GM23338 (cell line): ENCODE results near the gene SLC9A1. TPM values are rescaled to one million over a fixed set of nuclear protein-coding genes. Genes with fewer than 3 reads are reported as not detected.

Experiments used
- ATAC-seq: fragments of 200-7000 bp; cut with Tn5 transposase; 3 replicates; pipeline ENCODE4 v1.9.1; 2020
- DNase-seq: peaks from one replicate; pipeline ENCODE4 v3.0.0-alpha.2; 2015; ENCODE audit warnings: low spot score
- H2AFZ ChIP-seq: fragments of 200-600 bp; sonication (generic); 2 replicates; pipeline ENCODE4 v1.8.0; 2016; ENCODE audit warnings: antibody characterized with exemption, mild to moderate bottlenecking, moderate library complexity
- H3F3A ChIP-seq: fragments of 200-600 bp; sonication (generic); replicated peaks from 2 replicates; pipeline ENCODE4 v1.8.0; 2017; ENCODE audit warnings: antibody characterized with exemption, mixed run types, low read depth
- H3K27ac ChIP-seq: fragments of 200-600 bp; sonication (generic); 2 replicates; pipeline ENCODE4 v1.6.1; 2016; ENCODE audit warnings: low read depth
- H3K27me3 ChIP-seq: fragments of 200-600 bp; sonication (generic); 2 replicates; pipeline ENCODE4 v1.8.0; 2016; ENCODE audit warnings: mild to moderate bottlenecking, mixed run types, moderate library complexity; ENCODE audit not compliant: insufficient read depth
- H3K36me3 ChIP-seq: fragments of 200-600 bp; sonication (generic); 2 replicates; pipeline ENCODE4 v1.8.0; 2016; ENCODE audit warnings: mild to moderate bottlenecking; ENCODE audit not compliant: insufficient read depth
- H3K4me1 ChIP-seq: fragments of 200-600 bp; sonication (generic); 2 replicates; pipeline ENCODE4 v1.8.0; 2016; ENCODE audit warnings: mild to moderate bottlenecking, moderate library complexity; ENCODE audit not compliant: insufficient read depth
- H3K4me2 ChIP-seq: fragments of 200-600 bp; sonication (generic); 2 replicates; pipeline ENCODE4 v1.7.1; 2017; ENCODE audit warnings: mixed run types
- H3K4me3 ChIP-seq: fragments of 200-600 bp; sonication (generic); 2 replicates; pipeline ENCODE4 v1.6.1; 2016; ENCODE audit warnings: mixed run types
- H3K79me2 ChIP-seq: fragments of 200-600 bp; sonication (generic); replicated peaks from 2 replicates; pipeline ENCODE4 v1.8.0; 2017; ENCODE audit warnings: mild to moderate bottlenecking; ENCODE audit not compliant: insufficient read depth
- H3K9me2 ChIP-seq: fragments of 200-600 bp; sonication (generic); 2 replicates; pipeline ENCODE4 v1.8.0; 2017; ENCODE audit not compliant: insufficient read depth
- H4K20me1 ChIP-seq: fragments of 200-600 bp; sonication (generic); replicated peaks from 2 replicates; pipeline ENCODE4 v1.8.0; 2017; ENCODE audit warnings: mild to moderate bottlenecking; ENCODE audit not compliant: insufficient read depth
- H3K27ac Mint-ChIP-seq: 2 replicates; pipeline ENCODE4 v1.8.0; 2020; ENCODE audit warnings: inconsistent platforms, mild to moderate bottlenecking, moderate library complexity, mixed read lengths
- H3K27me3 Mint-ChIP-seq: 3 replicates; pipeline ENCODE4 v1.8.0; 2022; ENCODE audit warnings: low read depth, mild to moderate bottlenecking, moderate library complexity, mixed read lengths, inconsistent platforms; ENCODE audit not compliant: insufficient read depth, poor library complexity
- H3K36me3 Mint-ChIP-seq: 3 replicates; pipeline ENCODE4 v1.8.0; 2021; ENCODE audit warnings: low read depth, mild to moderate bottlenecking, inconsistent platforms, moderate library complexity, mixed read lengths
- H3K4me1 Mint-ChIP-seq: 3 replicates; pipeline ENCODE4 v1.8.0; 2020; ENCODE audit warnings: mild to moderate bottlenecking, inconsistent platforms, mixed read lengths
- H3K4me3 Mint-ChIP-seq: 3 replicates; pipeline ENCODE4 v1.8.0; 2021; ENCODE audit warnings: moderate library complexity, mild to moderate bottlenecking, inconsistent platforms, mixed read lengths
- H3K9me3 Mint-ChIP-seq: 3 replicates; pipeline ENCODE4 v1.8.0; 2020; ENCODE audit warnings: moderate library complexity, mild to moderate bottlenecking, inconsistent platforms, mixed read lengths
- CREB1 ChIP-seq: fragments of 250-450 bp; sonication (Bioruptor Pico); IDR thresholded peaks from 2 replicates; pipeline ENCODE4 v1.5.0; 2020; ENCODE audit warnings: low read depth, mild to moderate bottlenecking, moderate library complexity
- EZH2 ChIP-seq: fragments of 200-600 bp; sonication (generic); IDR thresholded peaks from one replicate; pipeline ENCODE4 v1.8.0; 2017; ENCODE audit warnings: antibody characterized with exemption, mild to moderate bottlenecking, low read depth; ENCODE audit not compliant: unreplicated experiment
- JUNB ChIP-seq: IDR thresholded peaks from one replicate; pipeline ENCODE4 v1.6.1; 2016; ENCODE audit warnings: antibody characterized with exemption; ENCODE audit not compliant: unreplicated experiment
- POLR2AphosphoS5 ChIP-seq: IDR thresholded peaks from 2 replicates; pipeline ENCODE4 v1.6.1; 2016; ENCODE audit warnings: antibody characterized with exemption, low read depth
- REST ChIP-seq: IDR thresholded peaks from one replicate; pipeline ENCODE4 v1.6.1; 2018; ENCODE audit warnings: antibody characterized with exemption; ENCODE audit not compliant: unreplicated experiment
- STAT1 ChIP-seq: IDR thresholded peaks from one replicate; pipeline ENCODE4 v1.6.1; 2016; ENCODE audit warnings: antibody characterized with exemption; ENCODE audit not compliant: unreplicated experiment
- ZNF114 ChIP-seq: fragments of 250-450 bp; sonication (Bioruptor Pico); IDR thresholded peaks from 2 replicates; pipeline ENCODE4 v1.5.0; 2020; ENCODE audit warnings: mild to moderate bottlenecking, moderate library complexity
- ZNF331 ChIP-seq: fragments of 250-450 bp; sonication (Bioruptor Pico); IDR thresholded peaks from 2 replicates; pipeline ENCODE4 v1.5.0; 2020; ENCODE audit warnings: low read depth, mild to moderate bottlenecking, moderate library complexity
- polyA plus RNA-seq: library from polyadenylated mRNA; unstranded; fragments of >200 nt; fragmentation: Nextera tagmentation; extraction: Ambion mirVana; gene quantifications from 2 replicates; pipeline ENCODE4 v1.2.1, GENCODE V29; 2016
- total RNA-seq: library from RNA; depleted of rRNA; stranded (reverse); fragments of >200 nt; shearing (Covaris generic); gene quantifications from 2 replicates; pipeline ENCODE4 v1.2.3, GENCODE V29; 2014
- TF ChIP-seq, protein P1 (sequence below): fragments of 250-450 bp; sonication (Bioruptor Pico); IDR thresholded peaks from 2 replicates; pipeline ENCODE4 v1.5.0; 2020; ENCODE audit warnings: mild to moderate bottlenecking, moderate library complexity

Gene SLC9A1
- total and polyA plus RNA-seq, 2 experiments from 2014 or later: 10.4 to 22.3 TPM

GRCh38 chr1:27099135-27099586 is 55.8 kb downstream of the SLC9A1 start (continued):
- TF ChIP-seq REST: no peak
- no peak for TF ChIP-seq JUNB
- no peak for TF ChIP-seq ZNF114 (CRISPR knock-in tag)
- no peak for TF ChIP-seq STAT1

- no peaks in the 10 kb centered on the region for H3K36me3 Mint-ChIP-seq
- Histone ChIP-seq H3K4me2 (no peak overlapping the region; the same call in 1 of the 2 replicates), H3F3A (no peaks in the 10 kb centered on the region), H4K20me1 (no peaks in the 10 kb centered on the region), H3K27me3 (no peaks in the 10 kb centered on the region), H3K79me2 (no peaks in the 10 kb centered on the region), H3K27ac (0 out of 2 replicates have a peak overlapping the region, but pooled peaks have one; percentile 55), H2AFZ (no peak overlapping the region), H3K4me3 (no peak overlapping the region), H3K36me3 (no peaks in the 10 kb centered on the region), H3K9me2 (no peaks in the 10 kb centered on the region), H3K4me1 (peaks cover 18% of the 10 kb centered on the region)
- peaks cover 10% of the 10 kb centered on the region for H3K27me3 Mint-ChIP-seq
- DNase-seq: no peak
- H3K4me3 Mint-ChIP-seq: peak overlapping the region; percentile 21; the same call in 1 of the 3 replicates
- no peak for ATAC-seq
- H3K27ac Mint-ChIP-seq: no peak overlapping the region; the same call in none of the 2 replicates
- peaks cover 26% of the 10 kb centered on the region for H3K4me1 Mint-ChIP-seq
- no peaks in the 10 kb centered on the region; the same call in 2 of the 3 replicates for H3K9me3 Mint-ChIP-seq
- no peak for TF ChIP-seq REST
- TF ChIP-seq, protein P1, sequence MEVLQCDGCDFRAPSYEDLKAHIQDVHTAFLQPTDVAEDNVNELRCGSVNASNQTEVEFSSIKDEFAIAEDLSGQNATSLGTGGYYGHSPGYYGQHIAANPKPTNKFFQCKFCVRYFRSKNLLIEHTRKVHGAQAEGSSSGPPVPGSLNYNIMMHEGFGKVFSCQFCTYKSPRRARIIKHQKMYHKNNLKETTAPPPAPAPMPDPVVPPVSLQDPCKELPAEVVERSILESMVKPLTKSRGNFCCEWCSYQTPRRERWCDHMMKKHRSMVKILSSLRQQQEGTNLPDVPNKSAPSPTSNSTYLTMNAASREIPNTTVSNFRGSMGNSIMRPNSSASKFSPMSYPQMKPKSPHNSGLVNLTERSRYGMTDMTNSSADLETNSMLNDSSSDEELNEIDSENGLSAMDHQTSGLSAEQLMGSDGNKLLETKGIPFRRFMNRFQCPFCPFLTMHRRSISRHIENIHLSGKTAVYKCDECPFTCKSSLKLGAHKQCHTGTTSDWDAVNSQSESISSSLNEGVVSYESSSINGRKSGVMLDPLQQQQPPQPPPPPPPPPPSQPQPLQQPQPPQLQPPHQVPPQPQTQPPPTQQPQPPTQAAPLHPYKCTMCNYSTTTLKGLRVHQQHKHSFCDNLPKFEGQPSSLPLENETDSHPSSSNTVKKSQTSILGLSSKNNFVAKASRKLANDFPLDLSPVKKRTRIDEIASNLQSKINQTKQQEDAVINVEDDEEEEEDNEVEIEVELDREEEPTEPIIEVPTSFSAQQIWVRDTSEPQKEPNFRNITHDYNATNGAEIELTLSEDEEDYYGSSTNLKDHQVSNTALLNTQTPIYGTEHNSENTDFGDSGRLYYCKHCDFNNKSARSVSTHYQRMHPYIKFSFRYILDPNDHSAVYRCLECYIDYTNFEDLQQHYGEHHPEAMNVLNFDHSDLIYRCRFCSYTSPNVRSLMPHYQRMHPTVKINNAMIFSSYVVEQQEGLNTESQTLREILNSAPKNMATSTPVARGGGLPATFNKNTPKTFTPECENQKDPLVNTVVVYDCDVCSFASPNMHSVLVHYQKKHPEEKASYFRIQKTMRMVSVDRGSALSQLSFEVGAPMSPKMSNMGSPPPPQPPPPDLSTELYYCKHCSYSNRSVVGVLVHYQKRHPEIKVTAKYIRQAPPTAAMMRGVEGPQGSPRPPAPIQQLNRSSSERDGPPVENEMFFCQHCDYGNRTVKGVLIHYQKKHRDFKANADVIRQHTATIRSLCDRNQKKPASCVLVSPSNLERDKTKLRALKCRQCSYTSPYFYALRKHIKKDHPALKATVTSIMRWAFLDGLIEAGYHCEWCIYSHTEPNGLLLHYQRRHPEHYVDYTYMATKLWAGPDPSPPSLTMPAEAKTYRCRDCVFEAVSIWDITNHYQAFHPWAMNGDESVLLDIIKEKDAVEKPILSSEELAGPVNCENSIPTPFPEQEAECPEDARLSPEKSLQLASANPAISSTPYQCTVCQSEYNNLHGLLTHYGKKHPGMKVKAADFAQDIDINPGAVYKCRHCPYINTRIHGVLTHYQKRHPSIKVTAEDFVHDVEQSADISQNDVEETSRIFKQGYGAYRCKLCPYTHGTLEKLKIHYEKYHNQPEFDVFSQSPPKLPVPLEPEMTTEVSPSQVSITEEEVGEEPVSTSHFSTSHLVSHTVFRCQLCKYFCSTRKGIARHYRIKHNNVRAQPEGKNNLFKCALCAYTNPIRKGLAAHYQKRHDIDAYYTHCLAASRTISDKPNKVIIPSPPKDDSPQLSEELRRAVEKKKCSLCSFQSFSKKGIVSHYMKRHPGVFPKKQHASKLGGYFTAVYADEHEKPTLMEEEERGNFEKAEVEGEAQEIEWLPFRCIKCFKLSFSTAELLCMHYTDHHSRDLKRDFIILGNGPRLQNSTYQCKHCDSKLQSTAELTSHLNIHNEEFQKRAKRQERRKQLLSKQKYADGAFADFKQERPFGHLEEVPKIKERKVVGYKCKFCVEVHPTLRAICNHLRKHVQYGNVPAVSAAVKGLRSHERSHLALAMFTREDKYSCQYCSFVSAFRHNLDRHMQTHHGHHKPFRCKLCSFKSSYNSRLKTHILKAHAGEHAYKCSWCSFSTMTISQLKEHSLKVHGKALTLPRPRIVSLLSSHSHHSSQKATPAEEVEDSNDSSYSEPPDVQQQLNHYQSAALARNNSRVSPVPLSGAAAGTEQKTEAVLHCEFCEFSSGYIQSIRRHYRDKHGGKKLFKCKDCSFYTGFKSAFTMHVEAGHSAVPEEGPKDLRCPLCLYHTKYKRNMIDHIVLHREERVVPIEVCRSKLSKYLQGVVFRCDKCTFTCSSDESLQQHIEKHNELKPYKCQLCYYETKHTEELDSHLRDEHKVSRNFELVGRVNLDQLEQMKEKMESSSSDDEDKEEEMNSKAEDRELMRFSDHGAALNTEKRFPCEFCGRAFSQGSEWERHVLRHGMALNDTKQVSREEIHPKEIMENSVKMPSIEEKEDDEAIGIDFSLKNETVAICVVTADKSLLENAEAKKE: no peak
- TF ChIP-seq CREB1 (CRISPR knock-in tag): no peak
- TF ChIP-seq ZNF331 (CRISPR knock-in tag): no peak
- no peak for TF ChIP-seq ZNF114 (CRISPR knock-in tag)
- no peak for TF ChIP-seq EZH2
- no peak for TF ChIP-seq POLR2AphosphoS5
Observed at GRCh38 chr1:27098431-27099134, 56.3 kb downstream of the SLC9A1 start.
